Posterior cingulate gyrus (tissue), 11 donors: ENCODE results near the gene NADK2.
"Not testable (repeated sequence)": the region's sequence is repeated elsewhere in the genome, so short reads cannot be mapped to it uniquely, and the experiment has no call there.

Source experiments
- DNase-seq, 10 donors: peaks; one replicate each; pipeline versions ENCODE4 v3.0.0 to v3.0.0-alpha.2; 2020 to 2021; ENCODE audit warnings: mixed read lengths in 3 of 10
- intact Hi-C: fragments of 100-400 bp; cut with DNase I; formaldehyde crosslinking; loops from one replicate; pipeline ENCODE4 v1.15.1; 2023

The NADK2 gene, protein sequence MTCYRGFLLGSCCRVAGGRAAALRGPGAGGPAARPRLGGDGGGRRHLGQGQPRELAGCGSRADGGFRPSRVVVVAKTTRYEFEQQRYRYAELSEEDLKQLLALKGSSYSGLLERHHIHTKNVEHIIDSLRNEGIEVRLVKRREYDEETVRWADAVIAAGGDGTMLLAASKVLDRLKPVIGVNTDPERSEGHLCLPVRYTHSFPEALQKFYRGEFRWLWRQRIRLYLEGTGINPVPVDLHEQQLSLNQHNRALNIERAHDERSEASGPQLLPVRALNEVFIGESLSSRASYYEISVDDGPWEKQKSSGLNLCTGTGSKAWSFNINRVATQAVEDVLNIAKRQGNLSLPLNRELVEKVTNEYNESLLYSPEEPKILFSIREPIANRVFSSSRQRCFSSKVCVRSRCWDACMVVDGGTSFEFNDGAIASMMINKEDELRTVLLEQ

DNA sequence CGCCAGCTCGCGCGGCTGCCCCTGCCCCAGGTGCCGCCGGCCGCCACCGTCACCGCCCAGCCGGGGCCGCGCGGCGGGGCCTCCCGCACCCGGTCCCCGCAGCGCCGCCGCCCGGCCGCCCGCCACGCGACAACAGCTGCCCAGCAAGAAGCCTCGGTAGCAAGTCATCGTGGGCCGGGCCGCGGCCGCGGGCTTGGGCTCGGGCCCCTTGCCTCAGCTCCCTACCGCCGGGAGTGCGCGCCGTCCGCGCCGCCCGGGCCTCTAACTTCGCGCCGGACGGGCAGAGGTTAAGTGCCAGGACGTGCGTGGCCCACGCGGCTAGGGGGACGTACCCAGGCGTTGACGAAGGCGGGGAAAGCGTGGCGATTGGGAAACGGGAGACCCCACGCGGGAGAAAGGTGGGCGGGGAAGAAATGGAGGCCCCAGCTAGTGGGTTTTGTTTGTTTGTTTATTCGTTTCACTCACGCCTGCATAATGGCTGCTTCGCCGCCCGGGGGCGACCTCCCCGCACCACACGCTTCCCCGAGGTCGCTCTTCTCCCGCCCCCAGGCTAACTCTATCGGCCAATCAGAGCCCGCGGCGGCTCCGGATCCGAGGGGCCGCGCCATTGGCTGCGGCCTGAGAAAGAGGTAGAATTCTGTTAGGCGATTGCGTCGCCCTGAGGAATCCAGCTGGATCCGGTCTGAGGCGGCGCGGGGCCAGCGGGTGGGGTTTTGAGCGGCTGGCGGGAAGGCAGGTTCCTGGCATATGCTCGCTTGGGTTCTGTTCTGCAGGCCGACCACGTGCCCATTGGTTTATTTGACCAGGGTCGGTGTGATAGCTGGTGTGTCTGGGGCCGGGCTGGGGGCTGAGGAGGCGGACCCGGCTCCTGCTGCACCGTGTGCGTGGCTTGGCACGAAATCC lies at the start of gene NADK2:
NADK2 (minus strand) TSS at position 295 of the 903 bp plus-strand sequence; CDS start at position 168, 127 bp downstream.
- intact Hi-C loops, result loop anchor here (2.0 to 5.0 kb wide), 3 partner anchors 63 to 635 kb away; partner anchors contain the start of genes LMBRD2, NIPBL and SKP2
- DNase-seq, result peak; percentile 92 to 99 (median 96)

DNA sequence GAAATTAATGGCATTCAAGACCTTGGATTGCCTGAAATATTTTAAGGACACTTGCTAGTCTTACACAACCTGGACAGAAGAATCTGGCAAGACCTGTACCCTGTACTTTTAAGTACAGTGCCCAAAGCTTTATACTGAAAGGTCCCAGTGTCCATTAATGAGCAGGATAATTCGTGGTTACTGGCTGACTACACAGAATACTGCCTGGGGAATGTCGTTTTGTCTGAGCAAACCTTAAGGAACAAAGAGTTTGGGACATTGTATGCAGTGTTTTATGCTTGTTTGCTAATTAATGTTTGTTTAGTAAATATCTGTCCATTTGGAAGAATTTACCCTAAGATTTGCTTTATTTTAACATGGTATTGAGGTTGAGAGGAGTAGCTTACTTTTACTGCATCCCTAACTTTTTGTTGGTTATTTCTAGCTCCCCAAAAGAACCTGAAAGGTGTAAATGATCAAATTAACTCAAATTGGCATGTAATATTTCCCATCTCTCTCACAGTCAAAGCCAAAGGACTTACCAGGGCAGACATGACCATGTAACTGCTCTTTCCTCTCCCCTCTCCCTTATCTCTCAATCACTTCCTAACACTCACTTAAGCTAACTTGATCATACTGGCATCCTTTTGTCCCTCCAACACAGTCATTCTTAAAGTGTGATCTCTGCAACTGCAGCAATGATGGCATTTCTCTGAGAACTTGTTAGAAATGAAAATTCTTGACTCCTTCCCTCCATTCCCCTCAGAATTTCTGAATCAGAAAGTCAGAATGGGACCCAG lies 44.3 kb upstream of the NADK2 start:
- intact Hi-C loops, result no loop called here
- no peak for DNase-seq

- DNase-seq, intact Hi-C loops: not testable (repeated sequence)
Observed at GRCh38 chr5:36283775-36284174, 42.0 kb upstream of the NADK2 start.

GRCh38 chr5:36281626-36282025 lies 39.9 kb upstream of the NADK2 start:
- intact Hi-C loops, result no loop called here
- DNase-seq, result no peak

GRCh38 chr5:36279054-36279698 lies 37.5 kb upstream of the NADK2 start:
- DNase-seq, result no peak
- intact Hi-C loops, result no loop called here

- DNase-seq, result no peak
- intact Hi-C loops, result no loop called here
Observed at GRCh38 chr5:36277521-36278176, 35.9 kb upstream of the NADK2 start.

GRCh38 chr5:36276864-36277263 lies 35.1 kb upstream of the NADK2 start:
- DNase-seq, result peak in 5 of 10 donors; percentile 11 to 79 (median 62)
- intact Hi-C loops, result no loop called here

GRCh38 chr5:36273809-36274526 lies 32.2 kb upstream of the NADK2 start:
- no peak for DNase-seq
- intact Hi-C loops, result no loop called here

GRCh38 chr5:36272136-36272690 lies 30.5 kb upstream of the NADK2 start:
- DNase-seq, result no peak
- intact Hi-C loops, result no loop called here

- intact Hi-C loops, result no loop called here
- no peak for DNase-seq
Observed at GRCh38 chr5:36270876-36271575, 29.3 kb upstream of the NADK2 start.

- DNase-seq, result no peak
- intact Hi-C loops, result no loop called here
Observed at GRCh38 chr5:36270175-36270574, 28.4 kb upstream of the NADK2 start.

DNA sequence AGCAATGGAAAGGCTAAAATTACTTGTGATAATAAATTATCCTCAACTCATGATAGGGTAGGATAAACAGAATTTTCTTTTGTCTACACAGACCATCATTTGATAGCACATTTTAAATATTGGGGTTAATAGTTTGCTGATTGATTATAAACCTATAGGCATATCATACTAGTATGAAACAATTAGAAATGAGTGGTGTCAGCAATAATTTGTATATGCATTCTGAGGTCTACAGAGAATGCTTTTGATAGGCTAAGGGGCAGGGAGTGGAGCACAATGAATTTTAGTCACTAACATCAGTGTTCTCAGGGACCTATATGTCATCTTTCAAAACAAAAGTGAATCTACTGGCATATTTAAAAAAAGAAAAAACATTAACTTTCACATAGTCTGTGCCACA lies 27.8 kb upstream of the NADK2 start:
- no peak for DNase-seq
- intact Hi-C loops, result loop anchor here (5.0 to 10.0 kb wide), 2 partner anchors 33 to 425 kb away; partner anchors contain the start of gene RANBP3L

- intact Hi-C loops, result loop anchor here (5.0 to 10.0 kb wide), 2 partner anchors 34 to 427 kb away; partner anchors contain the start of gene RANBP3L
- no peak for DNase-seq
Observed at GRCh38 chr5:36267905-36268304, 26.2 kb upstream of the NADK2 start.

DNA sequence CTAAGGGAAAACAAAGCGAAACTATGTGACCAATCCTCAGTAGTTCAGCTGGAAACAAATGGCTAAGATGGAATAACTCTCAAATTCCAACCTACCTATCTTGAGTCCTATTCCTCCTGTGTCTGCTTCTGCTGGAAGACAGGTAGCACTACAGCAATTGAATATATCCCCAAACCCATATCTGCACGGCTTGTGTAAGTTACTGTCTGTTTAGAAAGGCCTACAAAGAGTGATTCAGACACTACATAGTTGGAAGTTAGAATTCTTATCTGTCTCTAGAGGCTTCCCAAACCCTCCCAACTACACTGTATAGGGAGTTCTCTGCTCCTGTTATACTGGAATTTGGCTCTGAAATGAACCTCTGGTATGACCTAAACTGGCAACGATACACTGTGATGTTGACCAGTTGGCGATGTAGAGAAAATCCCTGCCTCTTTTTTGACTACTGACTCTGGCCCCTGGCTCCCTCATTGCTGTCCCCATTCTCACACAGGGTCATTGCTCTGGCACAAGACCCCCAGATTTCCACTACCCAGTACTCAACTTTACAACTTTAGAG lies 22.6 kb upstream of the NADK2 start:
- DNase-seq, result no peak
- intact Hi-C loops, result loop anchor here (10.0 kb wide), 1 partner anchor 431 kb away; no protein-coding TSS in a partner anchor

- intact Hi-C loops, result loop anchor here (10.0 kb wide), 1 partner anchor 434 kb away; no protein-coding TSS in a partner anchor
- DNase-seq, result no peak
Observed at GRCh38 chr5:36261186-36261585, 19.5 kb upstream of the NADK2 start.

DNA sequence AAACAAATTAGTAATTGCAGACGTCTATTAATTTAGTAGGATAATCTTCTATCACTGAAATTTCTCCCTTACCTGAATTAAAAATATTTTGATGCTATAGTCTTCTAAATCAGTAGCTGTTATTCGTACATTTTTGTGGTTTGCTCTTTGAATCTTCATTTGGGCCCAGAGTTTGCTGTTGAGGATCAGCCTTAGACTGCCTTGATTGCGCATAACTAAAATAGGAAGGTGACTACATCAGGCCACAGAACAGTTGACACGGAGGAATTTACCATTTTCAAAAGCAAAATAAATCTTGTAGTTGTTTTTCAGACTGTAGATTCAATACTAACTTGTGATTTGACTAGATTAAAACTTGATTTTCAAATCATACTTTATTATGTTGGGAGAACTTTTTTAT lies 11.8 kb upstream of the NADK2 start:
- DNase-seq, result no peak
- intact Hi-C loops, result no loop called here

DNA sequence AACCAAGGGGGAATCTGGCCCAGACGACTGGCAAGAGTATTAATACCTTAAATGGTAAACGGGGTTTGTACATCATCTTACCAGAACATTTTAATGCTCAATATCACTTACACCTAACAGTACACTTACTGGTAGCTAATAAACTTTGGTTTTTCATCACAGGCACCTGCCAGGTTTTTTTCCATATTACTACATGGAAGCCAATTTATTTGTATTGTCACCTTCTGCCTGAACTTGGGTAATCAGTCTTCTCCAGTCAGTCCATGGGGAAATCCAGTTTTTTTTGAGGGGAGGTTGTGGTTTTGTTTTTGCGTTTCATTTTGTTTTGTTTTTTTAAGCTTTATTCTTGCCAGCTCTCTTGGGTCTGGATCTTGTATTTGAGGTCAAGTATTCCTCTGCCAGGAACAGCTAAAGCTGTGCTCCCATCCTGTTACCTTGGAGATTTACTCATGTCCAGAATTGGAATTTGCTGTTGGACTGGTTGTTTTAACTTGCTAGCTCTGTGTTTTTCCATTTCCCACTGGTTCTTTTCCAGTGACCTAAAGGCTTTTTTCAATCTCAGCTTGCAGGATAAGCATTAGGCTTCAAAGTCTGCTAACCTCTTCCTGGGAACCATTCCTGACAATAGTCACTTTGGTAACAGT lies 11.1 kb upstream of the NADK2 start:
- intact Hi-C loops, result no loop called here
- no peak for DNase-seq
